C4-2B (cell line): ENCODE results near the gene AP1S1.
"Not testable (repeated sequence)": the region's sequence is repeated elsewhere in the genome, so short reads cannot be mapped to it uniquely, and the experiment has no call there.

Source experiments
- H3K27ac ChIP-seq: fragments of 450-650 bp; 2 replicates; pipeline ENCODE4 v1.5.1; 2017
- CTCF ChIP-seq: fragments of 450-650 bp; conservative IDR thresholded peaks from 2 replicates; pipeline ENCODE4 v1.5.1; 2017; ENCODE audit warnings: mild to moderate bottlenecking
- ZFX ChIP-seq: fragments of 450-650 bp; IDR thresholded peaks from 2 replicates; pipeline ENCODE4 v1.6.1; 2017

AP1S1 gene

GRCh38 chr7:101120315-101120714, 34.0 kb upstream of the AP1S1 start:
- H3K27ac ChIP-seq: no peak overlapping the region
- TF ChIP-seq CTCF: no peak
- TF ChIP-seq ZFX: no peak

GRCh38 chr7:101121631-101121990, 32.7 kb upstream of the AP1S1 start:
- H3K27ac ChIP-seq: not testable (repeated sequence)

DNA sequence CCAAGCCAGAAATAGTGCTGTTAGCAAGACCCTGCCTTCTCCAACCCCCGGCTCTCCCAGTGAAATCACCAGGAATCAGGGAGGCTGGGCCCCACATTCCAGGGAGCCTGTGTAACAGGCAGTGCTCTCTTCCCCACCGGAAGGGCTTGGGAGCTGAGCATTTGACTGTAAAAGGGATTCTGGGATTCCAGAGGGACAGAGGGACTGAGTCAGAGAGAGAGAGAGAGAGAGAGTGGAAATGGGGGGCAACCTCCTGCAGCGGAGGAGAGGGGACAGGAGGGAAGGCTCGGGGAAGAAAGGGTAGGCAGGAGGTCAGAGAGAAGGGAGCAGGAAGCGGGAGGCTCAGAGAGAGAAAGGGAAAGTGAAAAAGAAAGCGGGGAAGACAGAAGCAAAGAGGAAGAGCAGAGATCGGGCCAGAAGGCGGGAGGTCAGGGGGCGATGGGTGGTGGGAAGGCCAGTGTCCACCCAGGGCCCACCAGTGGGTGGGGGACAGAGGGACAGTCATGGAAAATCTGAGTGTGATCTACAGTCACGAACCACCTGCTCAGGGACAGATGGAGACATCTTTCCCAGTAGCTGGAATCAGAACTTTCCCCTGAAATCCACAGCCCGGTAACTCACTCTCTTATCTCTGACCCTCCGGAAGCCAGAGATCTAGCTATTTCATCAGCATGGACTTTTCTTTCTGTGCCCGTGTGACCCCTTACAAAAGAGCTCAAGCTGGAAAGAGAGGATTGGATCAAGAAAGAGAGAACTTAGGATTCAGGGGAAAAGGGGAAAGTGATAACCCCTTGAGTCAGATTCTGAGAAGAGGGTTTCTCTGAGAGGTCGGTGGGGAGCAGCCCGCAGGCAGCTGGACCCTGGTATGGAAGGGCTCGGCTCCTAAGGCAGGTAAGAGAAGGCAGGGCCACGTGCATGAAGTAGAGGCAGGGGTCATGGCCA, 32.0 kb upstream of the AP1S1 start:
- TF ChIP-seq ZFX (no peak), CTCF (no peak)
- H3K27ac ChIP-seq: no peak overlapping the region

- TF ChIP-seq ZFX (no peak), CTCF (no peak)
- no peak overlapping the region for H3K27ac ChIP-seq
These were observed 31.2 kb upstream of the AP1S1 start for GRCh38 chr7:101122933-101123702.

DNA sequence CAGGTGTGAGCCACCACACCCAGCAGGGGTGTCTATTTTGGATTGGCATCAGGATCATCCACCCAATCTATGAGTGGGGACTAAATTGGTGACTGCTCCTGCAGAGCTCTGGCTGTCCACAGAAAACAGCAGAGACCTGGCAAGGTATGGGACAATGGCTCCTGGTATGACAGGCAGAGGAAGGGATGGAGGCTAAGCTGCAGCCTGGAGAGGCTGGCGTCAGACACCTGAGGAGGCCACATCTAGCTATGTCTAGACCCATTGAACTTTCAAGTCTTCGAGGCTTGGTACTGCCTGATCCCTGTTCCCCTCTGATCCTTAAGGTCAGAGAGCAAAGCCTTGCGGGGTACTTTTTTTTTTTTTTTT, 30.6 kb upstream of the AP1S1 start:
- no peak overlapping the region for H3K27ac ChIP-seq
- TF ChIP-seq CTCF: no peak
- TF ChIP-seq ZFX: no peak

- no peak overlapping the region for H3K27ac ChIP-seq
- no peak for TF ChIP-seq ZFX
- TF ChIP-seq CTCF: no peak
These were observed 29.8 kb upstream of the AP1S1 start for GRCh38 chr7:101124376-101125056.

DNA sequence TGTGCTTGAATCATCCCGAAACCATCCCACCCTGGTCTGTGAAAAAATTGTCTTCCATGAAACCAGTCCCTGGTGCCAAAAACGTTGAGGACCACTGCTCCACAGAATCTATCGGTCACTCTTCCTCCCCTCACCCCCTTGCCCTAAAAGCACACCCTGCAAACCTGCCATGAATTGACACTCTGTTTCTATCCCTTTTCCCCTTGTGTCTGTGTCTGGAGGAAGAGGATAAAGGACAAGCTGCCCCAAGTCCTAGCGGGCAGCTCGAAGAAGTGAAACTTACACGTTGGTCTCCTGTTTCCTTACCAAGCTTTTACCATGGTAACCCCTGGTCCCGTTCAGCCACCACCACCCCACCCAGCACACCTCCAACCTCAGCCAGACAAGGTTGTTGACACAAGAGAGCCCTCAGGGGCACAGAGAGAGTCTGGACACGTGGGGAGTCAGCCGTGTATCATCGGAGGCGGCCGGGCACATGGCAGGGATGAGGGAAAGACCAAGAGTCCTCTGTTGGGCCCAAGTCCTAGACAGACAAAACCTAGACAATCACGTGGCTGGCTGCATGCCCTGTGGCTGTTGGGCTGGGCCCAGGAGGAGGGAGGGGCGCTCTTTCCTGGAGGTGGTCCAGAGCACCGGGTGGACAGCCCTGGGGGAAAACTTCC, 28.2 kb upstream of the AP1S1 start:
- TF ChIP-seq CTCF (no peak), ZFX (no peak)
- no peak overlapping the region for H3K27ac ChIP-seq
